ENCODE measurements around the gene SPRY2.

SPRY2 gene

DNA sequence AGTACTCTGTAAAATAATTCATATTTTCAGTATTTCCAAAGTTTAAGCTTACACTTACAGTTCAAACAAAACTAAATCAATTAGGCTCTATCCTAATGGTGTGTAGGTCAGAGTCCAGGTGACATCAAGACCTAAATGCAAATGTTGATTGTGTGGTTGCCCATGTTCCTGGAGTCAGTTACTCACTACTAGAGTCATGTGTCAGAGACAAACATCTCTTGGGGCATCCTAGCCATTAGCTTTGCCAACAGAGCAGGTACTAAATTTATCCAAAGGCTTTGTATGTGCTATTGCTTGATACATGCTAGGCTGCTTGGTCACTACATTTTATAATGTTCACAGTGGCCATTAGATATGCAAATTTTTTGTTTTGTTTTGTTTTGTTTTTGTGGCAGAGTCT lies 11.7 kb downstream of the SPRY2 start:
- Histone ChIP-seq H3K9me3 (ENCODE audit: control insufficient read depth, insufficient read depth, low read depth, low read length) (no peaks in the 10 kb centered on the region), H3K4me3 (ENCODE audit: low read depth, low read length) (no peak overlapping the region), H3K27ac (ENCODE audit: extremely low read depth, low read depth, low read length) (no peak overlapping the region), H3K4me1 (ENCODE audit: control insufficient read depth, insufficient read depth, low read length) (no peaks in the 10 kb centered on the region), H3K36me3 (ENCODE audit: control insufficient read depth in 2 of 2, insufficient read depth in 1 of 2, low read length in 2 of 2) (peaks cover 0 to 13% of the 10 kb centered on the region in 2 experiments; a peak in 2 of 3 replicates)
- ChIA-PET POLR2A (interaction anchor here (0.6 kb wide), 1 partner anchor 12 kb away, joined by 3 read pairs; the partner anchor contains the start of gene SPRY2), CTCF (no interaction called here)
- TF ChIP-seq ZNF837 (tag by site-specific recombination; IDR thresholded peaks at IDR 0.05) (no peak), TRIM28 (IDR thresholded peaks at IDR 0.05; ENCODE audit: borderline replicate concordance, low read length) (0 out of 2 replicates have a peak, but pooled peaks have one; percentile 41)

GRCh38 chr13:80319004-80319403 lies 21.9 kb downstream of the SPRY2 start:
- no peaks in the 10 kb centered on the region for H3K9me3 ChIP-seq (ENCODE audit: control insufficient read depth, insufficient read depth, low read depth, low read length)
- H3K36me3 ChIP-seq (ENCODE audit: control insufficient read depth in 2 of 2, insufficient read depth in 1 of 2, low read length in 2 of 2) = no peaks in the 10 kb centered on the region
- POLR2A ChIA-PET = no interaction called here
- CTCF ChIA-PET = no interaction called here
- H3K4me3 ChIP-seq (ENCODE audit: low read depth, low read length) = no peak overlapping the region
- TF ChIP-seq, protein P1, sequence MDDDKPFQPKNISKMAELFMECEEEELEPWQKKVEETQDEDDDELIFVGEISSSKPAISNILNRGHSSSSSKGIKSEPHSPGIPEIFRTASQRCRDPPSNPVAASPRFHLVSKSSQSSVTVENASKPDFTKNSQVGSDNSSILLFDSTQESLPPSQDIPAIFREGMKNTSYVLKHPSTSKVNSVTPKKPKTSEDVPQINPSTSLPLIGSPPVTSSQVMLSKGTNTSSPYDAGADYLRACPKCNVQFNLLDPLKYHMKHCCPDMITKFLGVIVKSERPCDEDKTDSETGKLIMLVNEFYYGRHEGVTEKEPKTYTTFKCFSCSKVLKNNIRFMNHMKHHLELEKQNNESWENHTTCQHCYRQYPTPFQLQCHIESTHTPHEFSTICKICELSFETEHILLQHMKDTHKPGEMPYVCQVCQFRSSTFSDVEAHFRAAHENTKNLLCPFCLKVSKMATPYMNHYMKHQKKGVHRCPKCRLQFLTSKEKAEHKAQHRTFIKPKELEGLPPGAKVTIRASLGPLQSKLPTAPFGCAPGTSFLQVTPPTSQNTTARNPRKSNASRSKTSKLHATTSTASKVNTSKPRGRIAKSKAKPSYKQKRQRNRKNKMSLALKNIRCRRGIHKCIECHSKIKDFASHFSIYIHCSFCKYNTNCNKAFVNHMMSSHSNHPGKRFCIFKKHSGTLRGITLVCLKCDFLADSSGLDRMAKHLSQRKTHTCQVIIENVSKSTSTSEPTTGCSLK (tag by site-specific recombination; IDR thresholded peaks at IDR 0.05) = no peak
- no peak for TF ChIP-seq ZNF792 (tag by site-specific recombination; IDR thresholded peaks at IDR 0.05)
- TF ChIP-seq SETDB1 (IDR thresholded peaks at IDR 0.05; ENCODE audit: insufficient read length, low read length) = peak; percentile 38
- TF ChIP-seq, protein P2, sequence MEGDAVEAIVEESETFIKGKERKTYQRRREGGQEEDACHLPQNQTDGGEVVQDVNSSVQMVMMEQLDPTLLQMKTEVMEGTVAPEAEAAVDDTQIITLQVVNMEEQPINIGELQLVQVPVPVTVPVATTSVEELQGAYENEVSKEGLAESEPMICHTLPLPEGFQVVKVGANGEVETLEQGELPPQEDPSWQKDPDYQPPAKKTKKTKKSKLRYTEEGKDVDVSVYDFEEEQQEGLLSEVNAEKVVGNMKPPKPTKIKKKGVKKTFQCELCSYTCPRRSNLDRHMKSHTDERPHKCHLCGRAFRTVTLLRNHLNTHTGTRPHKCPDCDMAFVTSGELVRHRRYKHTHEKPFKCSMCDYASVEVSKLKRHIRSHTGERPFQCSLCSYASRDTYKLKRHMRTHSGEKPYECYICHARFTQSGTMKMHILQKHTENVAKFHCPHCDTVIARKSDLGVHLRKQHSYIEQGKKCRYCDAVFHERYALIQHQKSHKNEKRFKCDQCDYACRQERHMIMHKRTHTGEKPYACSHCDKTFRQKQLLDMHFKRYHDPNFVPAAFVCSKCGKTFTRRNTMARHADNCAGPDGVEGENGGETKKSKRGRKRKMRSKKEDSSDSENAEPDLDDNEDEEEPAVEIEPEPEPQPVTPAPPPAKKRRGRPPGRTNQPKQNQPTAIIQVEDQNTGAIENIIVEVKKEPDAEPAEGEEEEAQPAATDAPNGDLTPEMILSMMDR (tag by site-specific recombination; IDR thresholded peaks at IDR 0.05) = no peak
- TF ChIP-seq OVOL3 (tag by site-specific recombination; IDR thresholded peaks at IDR 0.05) = no peak
- H3K4me1 ChIP-seq (ENCODE audit: control insufficient read depth, insufficient read depth, low read length) = 0 out of 2 replicates have a peak, but pooled peaks cover 2% of the 10 kb centered on the region
- no peak overlapping the region for H3K27ac ChIP-seq (ENCODE audit: extremely low read depth, low read depth, low read length)

DNA sequence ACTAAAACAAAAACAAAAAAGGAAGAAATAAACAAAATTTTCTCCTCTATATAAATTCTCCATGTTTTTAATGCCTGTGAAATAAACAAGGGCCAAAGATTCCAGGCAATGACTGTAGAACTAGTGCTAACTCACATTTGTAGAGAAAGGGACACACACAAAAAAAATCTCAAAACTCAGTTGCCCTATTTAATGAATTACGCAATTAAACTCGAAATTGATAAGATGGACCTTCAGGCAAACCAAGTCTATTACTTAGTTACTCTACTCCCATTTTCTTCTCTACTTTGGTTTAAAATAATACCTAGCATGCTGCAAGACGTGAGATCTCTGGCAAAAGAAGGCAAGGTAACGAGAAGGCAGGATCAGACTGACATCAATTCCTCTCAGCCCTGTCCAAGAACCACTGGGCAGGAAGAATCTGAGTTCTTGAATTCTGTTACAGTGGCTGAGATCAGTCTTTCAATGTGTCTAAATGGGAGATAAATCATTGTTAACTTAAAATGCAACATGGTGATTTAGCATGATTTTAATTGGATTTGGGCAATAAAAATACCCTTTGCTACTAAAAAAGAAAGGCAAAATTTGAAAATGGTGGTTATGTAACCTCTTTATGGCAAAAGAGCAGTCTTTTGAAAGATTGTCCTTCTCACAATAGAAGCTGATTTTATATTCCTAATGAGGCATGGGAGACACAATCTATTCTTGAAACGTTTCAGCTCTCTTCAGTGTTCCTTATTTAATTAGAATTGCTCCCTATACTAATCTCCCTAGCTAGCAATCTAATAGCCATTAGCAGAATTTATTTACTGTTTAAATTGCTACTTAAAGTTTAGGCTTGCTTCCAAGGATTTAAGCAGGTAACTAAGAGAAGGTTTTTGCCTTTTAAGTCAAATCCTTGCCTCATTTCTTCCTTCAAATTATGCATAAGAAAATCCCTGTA lies 25.9 kb downstream of the SPRY2 start:
- H3K4me1 ChIP-seq (ENCODE audit: control insufficient read depth, insufficient read depth, low read length) = 0 out of 2 replicates have a peak, but pooled peaks cover 2% of the 10 kb centered on the region
- TF ChIP-seq ZNF391 (tag by site-specific recombination; IDR thresholded peaks at IDR 0.05; ENCODE audit: borderline replicate concordance, low read depth) (no peak), FEZF1 (tag by site-specific recombination; IDR thresholded peaks at IDR 0.05) (peak; percentile 72), YY2 (tag by site-specific recombination; IDR thresholded peaks at IDR 0.05) (no peak)
- TF ChIP-seq, protein P2 (tag by site-specific recombination; IDR thresholded peaks at IDR 0.05) = no peak
- TF ChIP-seq, protein P3, sequence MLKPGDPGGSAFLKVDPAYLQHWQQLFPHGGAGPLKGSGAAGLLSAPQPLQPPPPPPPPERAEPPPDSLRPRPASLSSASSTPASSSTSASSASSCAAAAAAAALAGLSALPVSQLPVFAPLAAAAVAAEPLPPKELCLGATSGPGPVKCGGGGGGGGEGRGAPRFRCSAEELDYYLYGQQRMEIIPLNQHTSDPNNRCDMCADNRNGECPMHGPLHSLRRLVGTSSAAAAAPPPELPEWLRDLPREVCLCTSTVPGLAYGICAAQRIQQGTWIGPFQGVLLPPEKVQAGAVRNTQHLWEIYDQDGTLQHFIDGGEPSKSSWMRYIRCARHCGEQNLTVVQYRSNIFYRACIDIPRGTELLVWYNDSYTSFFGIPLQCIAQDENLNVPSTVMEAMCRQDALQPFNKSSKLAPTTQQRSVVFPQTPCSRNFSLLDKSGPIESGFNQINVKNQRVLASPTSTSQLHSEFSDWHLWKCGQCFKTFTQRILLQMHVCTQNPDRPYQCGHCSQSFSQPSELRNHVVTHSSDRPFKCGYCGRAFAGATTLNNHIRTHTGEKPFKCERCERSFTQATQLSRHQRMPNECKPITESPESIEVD (tag by site-specific recombination; IDR thresholded peaks at IDR 0.05) = peak; percentile 56; the same call in 1 of the 2 replicates
- H3K36me3 ChIP-seq (ENCODE audit: control insufficient read depth in 2 of 2, insufficient read depth in 1 of 2, low read length in 2 of 2) = no peaks in the 10 kb centered on the region
- ChIA-PET CTCF (no interaction called here), POLR2A (no interaction called here)
- no peak overlapping the region for H3K4me3 ChIP-seq (ENCODE audit: low read depth, low read length)
- H3K27ac ChIP-seq (ENCODE audit: extremely low read depth, low read depth, low read length) = no peak overlapping the region
- no peaks in the 10 kb centered on the region for H3K9me3 ChIP-seq (ENCODE audit: control insufficient read depth, insufficient read depth, low read depth, low read length)
